Neural progenitor cell (in vitro differentiated cells): Measurements from ENCODE around the gene SLC9B1. TPM values are rescaled to one million over a fixed set of nuclear protein-coding genes. Genes with fewer than 3 reads are reported as not detected.
"Not testable (repeated sequence)": the region's sequence is repeated elsewhere in the genome, so short reads cannot be mapped to it uniquely, and the experiment has no call there.

Experiments
- DNase-seq: peaks from one replicate; pipeline ENCODE4 v3.0.0-alpha.2; 2016; ENCODE audit warnings: low spot score
- H2AFZ ChIP-seq: fragments of 200-600 bp; sonication (generic); replicated peaks from 2 replicates; pipeline ENCODE4 v1.6.1; 2016; ENCODE audit warnings: antibody characterized with exemption
- H3F3A ChIP-seq: fragments of 200-600 bp; sonication (generic); 2 replicates; pipeline ENCODE4 v1.6.1; 2016; ENCODE audit warnings: antibody characterized with exemption, low read depth
- H3K27ac ChIP-seq: fragments of 200-600 bp; sonication (generic); 2 replicates; pipeline ENCODE4 v1.5.1; 2016; ENCODE audit warnings: mild to moderate bottlenecking
- H3K27me3 ChIP-seq: fragments of 200-600 bp; sonication (generic); 2 replicates; pipeline ENCODE4 v1.6.1; 2016; ENCODE audit warnings: mild to moderate bottlenecking, moderate library complexity
- H3K36me3 ChIP-seq: fragments of 200-600 bp; sonication (generic); 2 replicates; pipeline ENCODE4 v1.5.1; 2016
- H3K4me1 ChIP-seq: fragments of 200-600 bp; sonication (generic); 2 replicates; pipeline ENCODE4 v1.6.1; 2016; ENCODE audit warnings: mixed run types
- H3K4me2 ChIP-seq: fragments of 200-600 bp; sonication (generic); 2 replicates; pipeline ENCODE4 v1.6.1; 2016
- H3K4me3 ChIP-seq: fragments of 200-600 bp; sonication (generic); 2 replicates; pipeline ENCODE4 v1.5.1; 2016
- H3K79me2 ChIP-seq: fragments of 200-600 bp; sonication (generic); 2 replicates; pipeline ENCODE4 v1.6.1; 2016; ENCODE audit warnings: low read depth
- H3K9ac ChIP-seq: fragments of 200-600 bp; sonication (generic); 2 replicates; pipeline ENCODE4 v1.6.1; 2016
- H3K9me3 ChIP-seq: fragments of 200-600 bp; sonication (generic); 2 replicates; pipeline ENCODE4 v1.5.1; 2016; ENCODE audit warnings: low read depth
- H4K20me1 ChIP-seq: fragments of 200-600 bp; sonication (generic); 2 replicates; pipeline ENCODE4 v1.6.1; 2016; ENCODE audit warnings: low read depth
- H3K27ac Mint-ChIP-seq: 3 replicates; pipeline ENCODE4 v1.8.0; 2021; ENCODE audit warnings: mixed read lengths
- H3K27me3 Mint-ChIP-seq: 2 replicates; pipeline ENCODE4 v1.8.0; 2022; ENCODE audit warnings: low read depth, mild to moderate bottlenecking, inconsistent platforms, moderate library complexity, mixed read lengths; ENCODE audit not compliant: insufficient read depth
- H3K36me3 Mint-ChIP-seq: 3 replicates; pipeline ENCODE4 v1.8.0; 2021; ENCODE audit warnings: mixed read lengths
- H3K4me1 Mint-ChIP-seq: 3 replicates; pipeline ENCODE4 v1.8.0; 2021; ENCODE audit warnings: mixed read lengths
- H3K4me3 Mint-ChIP-seq: 3 replicates; pipeline ENCODE4 v1.8.0; 2021; ENCODE audit warnings: mild to moderate bottlenecking, moderate library complexity, mixed read lengths
- H3K9me3 Mint-ChIP-seq: 3 replicates; pipeline ENCODE4 v1.8.0; 2020; ENCODE audit warnings: mixed read lengths
- EZH2 ChIP-seq: fragments of 200-600 bp; sonication (generic); IDR thresholded peaks from 2 replicates; pipeline ENCODE4 v1.6.1; 2017; ENCODE audit warnings: antibody characterized with exemption, mild to moderate bottlenecking, moderate library complexity
- EZH2phosphoT487 ChIP-seq: fragments of 200-600 bp; sonication (generic); IDR thresholded peaks from 2 replicates; pipeline ENCODE4 v1.6.1; 2017; ENCODE audit warnings: antibody characterized with exemption
- total RNA-seq: library from RNA; depleted of rRNA; stranded (reverse); fragments of >200 nt; gene quantifications from 2 replicates; pipeline ENCODE4 v1.2.3, GENCODE V29; 2015; ENCODE audit warnings: low replicate concordance
- TF ChIP-seq, protein P1 (sequence below): fragments of 200-600 bp; sonication (generic); IDR thresholded peaks from 2 replicates; pipeline ENCODE4 v1.5.1; 2017; ENCODE audit warnings: antibody characterized with exemption, mild to moderate bottlenecking

The SLC9B1 gene
- total RNA-seq, 1 donor from 2014 or later = not detected

DNA sequence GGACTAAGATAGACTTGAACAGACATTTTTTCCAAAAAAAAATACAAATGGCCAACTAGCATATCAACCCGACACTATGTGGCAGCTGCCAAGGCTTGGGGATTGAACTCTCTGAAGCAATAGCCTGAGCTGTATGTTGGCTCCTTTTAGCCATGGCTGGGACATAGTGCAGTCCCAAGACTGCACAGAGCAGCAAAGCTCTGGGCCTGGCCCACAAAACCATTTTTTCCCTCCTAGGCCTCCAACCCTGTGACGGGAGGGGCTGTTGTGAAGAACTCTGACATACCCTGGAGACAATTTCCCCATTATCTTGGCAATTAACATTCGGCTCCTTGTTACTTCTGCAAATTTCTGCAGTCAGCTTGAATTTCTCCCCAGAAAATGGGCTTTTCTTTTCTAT lies 100.6 kb downstream of the SLC9B1 start:
- no peaks in the 10 kb centered on the region for H3K36me3 ChIP-seq
- H3K27ac ChIP-seq = no peak overlapping the region
- no peak overlapping the region for H2AFZ ChIP-seq
- Mint-ChIP-seq H3K4me3 (no peak overlapping the region), H3K36me3 (no peaks in the 10 kb centered on the region), H3K27me3 (peaks cover under 1% of the 10 kb centered on the region), H3K27ac (no peak overlapping the region), H3K4me1 (no peaks in the 10 kb centered on the region), H3K9me3 (peaks cover 13% of the 10 kb centered on the region)
- H3F3A ChIP-seq = no peaks in the 10 kb centered on the region
- H3K27me3 ChIP-seq = no peaks in the 10 kb centered on the region
- H3K79me2 ChIP-seq = no peaks in the 10 kb centered on the region
- no peaks in the 10 kb centered on the region for H3K4me1 ChIP-seq
- no peaks in the 10 kb centered on the region for H3K9me3 ChIP-seq
- H3K4me2 ChIP-seq = no peak overlapping the region
- H4K20me1 ChIP-seq = no peaks in the 10 kb centered on the region
- TF ChIP-seq, protein P1, sequence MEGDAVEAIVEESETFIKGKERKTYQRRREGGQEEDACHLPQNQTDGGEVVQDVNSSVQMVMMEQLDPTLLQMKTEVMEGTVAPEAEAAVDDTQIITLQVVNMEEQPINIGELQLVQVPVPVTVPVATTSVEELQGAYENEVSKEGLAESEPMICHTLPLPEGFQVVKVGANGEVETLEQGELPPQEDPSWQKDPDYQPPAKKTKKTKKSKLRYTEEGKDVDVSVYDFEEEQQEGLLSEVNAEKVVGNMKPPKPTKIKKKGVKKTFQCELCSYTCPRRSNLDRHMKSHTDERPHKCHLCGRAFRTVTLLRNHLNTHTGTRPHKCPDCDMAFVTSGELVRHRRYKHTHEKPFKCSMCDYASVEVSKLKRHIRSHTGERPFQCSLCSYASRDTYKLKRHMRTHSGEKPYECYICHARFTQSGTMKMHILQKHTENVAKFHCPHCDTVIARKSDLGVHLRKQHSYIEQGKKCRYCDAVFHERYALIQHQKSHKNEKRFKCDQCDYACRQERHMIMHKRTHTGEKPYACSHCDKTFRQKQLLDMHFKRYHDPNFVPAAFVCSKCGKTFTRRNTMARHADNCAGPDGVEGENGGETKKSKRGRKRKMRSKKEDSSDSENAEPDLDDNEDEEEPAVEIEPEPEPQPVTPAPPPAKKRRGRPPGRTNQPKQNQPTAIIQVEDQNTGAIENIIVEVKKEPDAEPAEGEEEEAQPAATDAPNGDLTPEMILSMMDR = no peak
- TF ChIP-seq EZH2 (no peak), EZH2phosphoT487 (no peak)
- H3K4me3 ChIP-seq = no peak overlapping the region
- no peak for DNase-seq
- no peak overlapping the region for H3K9ac ChIP-seq

DNA sequence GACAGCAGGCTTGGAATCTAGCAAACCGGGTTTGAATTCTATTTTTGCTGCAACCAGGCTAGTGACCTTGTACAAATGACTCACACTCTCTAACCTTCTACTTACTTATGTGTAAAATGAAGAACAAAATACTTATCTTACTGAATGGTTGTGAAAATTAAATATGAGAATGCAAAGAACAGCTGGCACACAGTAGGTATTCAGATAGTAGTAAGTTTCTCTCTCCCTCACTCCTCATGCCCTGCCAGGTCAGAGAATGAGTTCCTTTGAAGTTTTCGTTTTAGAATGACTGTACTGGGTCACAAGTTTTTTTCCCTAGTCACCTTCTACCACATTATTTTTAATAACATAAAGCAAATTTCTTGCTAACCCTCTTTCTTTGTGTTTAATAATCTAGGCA lies 117.7 kb downstream of the SLC9B1 start:
- no peak overlapping the region for H3K9ac ChIP-seq
- H3K4me3 Mint-ChIP-seq = no peak overlapping the region
- no peaks in the 10 kb centered on the region for H3K27me3 ChIP-seq

DNA sequence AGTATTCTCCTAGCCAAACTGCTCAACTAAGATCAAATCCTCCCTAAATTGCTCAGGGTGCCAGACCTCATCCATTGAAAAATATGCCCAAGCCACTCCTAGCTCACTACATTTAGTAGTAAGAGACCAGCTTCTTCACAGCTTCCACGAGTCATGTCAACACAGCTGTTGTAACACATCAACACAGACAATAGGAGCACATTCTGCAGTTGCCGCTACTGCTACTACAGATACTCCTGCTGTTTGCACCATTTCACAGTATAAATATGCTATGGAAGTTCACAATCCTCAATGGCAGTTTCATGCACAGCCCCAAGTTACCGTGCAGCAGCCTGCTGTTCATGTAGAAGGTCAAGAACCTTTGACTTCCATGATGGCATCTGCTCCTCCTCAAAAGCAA lies 121.9 kb downstream of the SLC9B1 start:
- not testable (repeated sequence) for H3K36me3 ChIP-seq, H3K4me1 ChIP-seq, H4K20me1 ChIP-seq, H3K9me3 Mint-ChIP-seq, H3K79me2 ChIP-seq, H3K27me3 ChIP-seq, H3K4me2 ChIP-seq, H3K4me3 Mint-ChIP-seq, H3K9ac ChIP-seq, H3K27me3 Mint-ChIP-seq, H3K4me3 ChIP-seq, H3K36me3 Mint-ChIP-seq, H3F3A ChIP-seq, H2AFZ ChIP-seq, H3K27ac ChIP-seq, DNase-seq, H3K27ac Mint-ChIP-seq, H3K9me3 ChIP-seq, H3K4me1 Mint-ChIP-seq

More for the DNA sequence above, 117.7 kb downstream of the SLC9B1 start:
- Mint-ChIP-seq H3K27me3 (no peaks in the 10 kb centered on the region), H3K36me3 (no peaks in the 10 kb centered on the region), H3K27ac (no peak overlapping the region), H3K4me1 (no peaks in the 10 kb centered on the region), H3K9me3 (no peaks in the 10 kb centered on the region)
- Histone ChIP-seq H2AFZ (no peak overlapping the region), H3K9me3 (no peaks in the 10 kb centered on the region), H3K4me3 (no peak overlapping the region), H3K4me2 (no peak overlapping the region), H3F3A (no peaks in the 10 kb centered on the region), H3K27ac (no peak overlapping the region), H3K79me2 (no peaks in the 10 kb centered on the region), H3K36me3 (no peaks in the 10 kb centered on the region), H3K4me1 (no peaks in the 10 kb centered on the region), H4K20me1 (no peaks in the 10 kb centered on the region)
- TF ChIP-seq, protein P1 = no peak
- TF ChIP-seq EZH2 = no peak
- no peak for TF ChIP-seq EZH2phosphoT487
- no peak for DNase-seq

DNA sequence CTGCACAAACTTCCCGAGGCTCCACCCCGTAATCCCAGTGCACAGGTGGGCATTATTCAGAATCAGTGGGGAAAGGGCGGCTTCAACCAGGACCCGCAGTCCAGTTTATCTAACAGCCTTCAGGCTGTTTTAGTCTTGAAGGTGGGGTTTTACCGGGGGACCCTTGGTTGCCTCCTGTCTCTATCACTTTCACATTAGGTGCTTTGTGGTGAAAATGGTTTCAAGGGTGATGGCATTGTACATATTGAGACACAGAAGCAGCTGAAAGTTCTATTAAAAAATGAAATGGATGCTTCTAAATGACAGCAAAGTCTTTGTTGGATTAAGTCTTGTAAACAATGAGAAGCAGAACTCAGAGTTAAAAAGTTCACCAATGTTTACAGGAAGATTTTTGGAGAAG lies 123.0 kb downstream of the SLC9B1 start:
- not testable (repeated sequence) for H3K9me3 ChIP-seq, H3K79me2 ChIP-seq, H3K4me2 ChIP-seq, H3K36me3 Mint-ChIP-seq, H3K4me3 ChIP-seq, H3K4me1 Mint-ChIP-seq, H3K9ac ChIP-seq, H3K4me3 Mint-ChIP-seq, DNase-seq, H3K36me3 ChIP-seq, H3K27me3 Mint-ChIP-seq, H3K27ac ChIP-seq, H3F3A ChIP-seq, H3K27me3 ChIP-seq, H3K9me3 Mint-ChIP-seq, H3K27ac Mint-ChIP-seq, H3K4me1 ChIP-seq, H2AFZ ChIP-seq, H4K20me1 ChIP-seq

DNA sequence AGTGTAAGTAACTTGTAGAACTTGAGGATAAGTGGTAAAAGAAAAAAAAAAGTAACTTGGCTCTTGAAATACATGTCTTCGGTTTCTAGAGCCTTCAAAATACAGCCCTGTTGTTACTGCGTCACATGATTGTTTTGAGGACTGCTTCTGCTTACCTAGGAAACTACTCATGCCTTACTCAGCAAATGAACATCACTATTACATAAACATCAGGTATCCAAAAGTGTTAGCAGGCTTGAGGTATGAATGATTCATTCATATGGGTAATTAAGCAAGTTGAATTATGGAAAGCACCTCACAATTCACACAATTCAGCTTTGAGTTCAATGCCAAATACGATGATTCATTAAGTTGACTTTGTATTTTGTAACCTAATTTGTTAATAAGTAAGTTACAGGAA lies 129.6 kb downstream of the SLC9B1 start:
- H3K79me2 ChIP-seq, H3K36me3 Mint-ChIP-seq, H2AFZ ChIP-seq, H3K9ac ChIP-seq, DNase-seq, H3K27me3 ChIP-seq, H3K27ac Mint-ChIP-seq, H3K9me3 ChIP-seq, H4K20me1 ChIP-seq, H3K27ac ChIP-seq, H3K4me1 ChIP-seq, H3K9me3 Mint-ChIP-seq, H3F3A ChIP-seq, H3K4me3 Mint-ChIP-seq, H3K4me1 Mint-ChIP-seq, H3K4me3 ChIP-seq, H3K4me2 ChIP-seq, H3K27me3 Mint-ChIP-seq: not testable (repeated sequence)
- H3K36me3 ChIP-seq = peaks cover 11% of the 10 kb centered on the region

DNA sequence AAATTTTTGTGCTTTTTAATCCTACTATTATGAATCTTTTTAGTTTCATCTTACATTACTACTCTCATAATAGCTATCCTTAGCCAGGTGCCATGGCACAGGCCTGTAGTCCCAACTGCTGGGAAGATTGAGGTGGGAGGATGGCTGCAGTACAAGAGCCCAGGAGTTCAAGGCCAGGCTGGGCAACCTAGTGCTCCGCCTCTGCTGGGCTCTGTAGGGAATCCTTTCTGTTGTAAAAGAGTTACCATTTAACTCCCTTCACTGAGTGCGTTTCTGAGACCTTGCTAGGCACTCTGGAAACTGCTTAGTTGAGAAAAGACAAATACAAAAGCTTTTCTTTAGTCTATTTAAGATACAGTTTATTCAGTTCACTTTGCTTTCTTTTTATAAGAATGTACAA lies 130.9 kb downstream of the SLC9B1 start:
- peaks cover 17% of the 10 kb centered on the region for H3K79me2 ChIP-seq
- H2AFZ ChIP-seq, H4K20me1 ChIP-seq, H3K4me1 ChIP-seq, H3K27ac ChIP-seq, H3K4me1 Mint-ChIP-seq, DNase-seq, H3K27me3 Mint-ChIP-seq, H3F3A ChIP-seq, H3K4me3 ChIP-seq, H3K27ac Mint-ChIP-seq, H3K27me3 ChIP-seq, H3K9me3 ChIP-seq, H3K4me2 ChIP-seq, H3K9me3 Mint-ChIP-seq, H3K36me3 Mint-ChIP-seq, H3K4me3 Mint-ChIP-seq, H3K9ac ChIP-seq: not testable (repeated sequence)
- peaks cover 12% of the 10 kb centered on the region for H3K36me3 ChIP-seq
